Liver (tissue), 9 donors: Measurements from ENCODE around the gene CDC7. TPM values are rescaled to one million over a fixed set of nuclear protein-coding genes. Genes with fewer than 3 reads are reported as not detected.
A peak's percentile ranks its signal among the peaks of the same experiment; 100 is the strongest.

Source experiments
- DNase-seq: peaks from one replicate; pipeline ENCODE4 v3.0.0-alpha.2; 2017; ENCODE audit warnings: low spot score
- H3K27ac ChIP-seq, 2 donors: one replicate each; pipeline ENCODE4 v1.7.0; 2013; ENCODE audit warnings: inconsistent platforms in 2 of 2, low read length in 2 of 2, control low read depth in 1 of 2, low read depth in 1 of 2, mild to moderate bottlenecking in 1 of 2
- H3K27me3 ChIP-seq, 4 donors: one replicate each; pipeline versions ENCODE4 v1.6.1 to v1.7.0; 2013; ENCODE audit warnings: low read length in 3 of 4, inconsistent platforms in 1 of 4, mild to moderate bottlenecking in 1 of 4, moderate library complexity in 1 of 4; ENCODE audit not compliant: control insufficient read depth in 4 of 4, insufficient read depth in 4 of 4
- H3K36me3 ChIP-seq, 4 donors: one replicate each; pipeline versions ENCODE4 v1.6.1 to v1.7.0; 2013; ENCODE audit warnings: low read length in 3 of 4, mild to moderate bottlenecking in 3 of 4, low read depth in 1 of 4, moderate library complexity in 1 of 4; ENCODE audit not compliant: control insufficient read depth in 4 of 4, insufficient read depth in 3 of 4
- H3K4me1 ChIP-seq, 4 donors: one replicate each; pipeline versions ENCODE4 v1.6.1 to v1.7.0; 2013; ENCODE audit warnings: low read length in 3 of 4, mild to moderate bottlenecking in 3 of 4, moderate library complexity in 1 of 4; ENCODE audit not compliant: control insufficient read depth in 4 of 4, insufficient read depth in 4 of 4
- H3K4me3 ChIP-seq, 3 donors: one replicate each; pipeline versions ENCODE4 v1.6.1 to v1.7.0; 2013; ENCODE audit warnings: low read length in 3 of 3, control low read depth in 1 of 3, low read depth in 1 of 3, mild to moderate bottlenecking in 1 of 3
- H3K9ac ChIP-seq, 2 donors: one replicate each; pipeline ENCODE4 v1.7.0; 2013; ENCODE audit warnings: low read length in 2 of 2, mild to moderate bottlenecking in 2 of 2, moderate library complexity in 2 of 2, control low read depth in 1 of 2, low read depth in 1 of 2
- H3K9me3 ChIP-seq, 4 donors: one replicate each; pipeline versions ENCODE4 v1.6.1 to v1.7.0; 2013; ENCODE audit warnings: low read length in 3 of 4; ENCODE audit not compliant: control insufficient read depth in 4 of 4
- ATF3 ChIP-seq: IDR thresholded peaks from 2 replicates; pipeline ENCODE4 v1.6.1; 2016; ENCODE audit warnings: antibody characterized with exemption
- CTCF ChIP-seq: fragments of 150-350 bp; IDR thresholded peaks from 2 replicates; pipeline ENCODE4 v1.5.1; 2017; ENCODE audit warnings: improper control_type of control experiment, low read depth, low read length; ENCODE audit not compliant: missing input control
- EGR1 ChIP-seq, 2 donors: IDR thresholded peaks; 2 replicates each; pipeline ENCODE4 v1.6.1; 2016 to 2018; ENCODE audit warnings: antibody characterized with exemption in 2 of 2, low read depth in 2 of 2
- FOXA1 ChIP-seq: IDR thresholded peaks from 2 replicates; pipeline ENCODE4 v1.6.1; 2016; ENCODE audit warnings: antibody characterized with exemption
- FOXA2 ChIP-seq: IDR thresholded peaks from 2 replicates; pipeline ENCODE4 v1.6.1; 2016; ENCODE audit warnings: antibody characterized with exemption
- GABPA ChIP-seq, 2 donors: IDR thresholded peaks in 1 of 2; conservative IDR thresholded peaks in 1 of 2; 2 replicates each; pipeline ENCODE4 v1.6.1; 2016; ENCODE audit warnings: antibody characterized with exemption in 2 of 2, mild to moderate bottlenecking in 1 of 2, moderate library complexity in 1 of 2
- HNF4A ChIP-seq, 2 donors: conservative IDR thresholded peaks; 2 replicates each; pipeline ENCODE4 v1.6.1; 2016; ENCODE audit warnings: antibody characterized with exemption in 2 of 2, mild to moderate bottlenecking in 2 of 2
- HNF4G ChIP-seq: IDR thresholded peaks from 2 replicates; pipeline ENCODE4 v1.6.1; 2016; ENCODE audit warnings: antibody characterized with exemption
- JUND ChIP-seq, 2 donors: IDR thresholded peaks; 2 replicates each; pipeline ENCODE4 v1.6.1; 2016; ENCODE audit warnings: antibody characterized with exemption in 2 of 2
- NR2F2 ChIP-seq: IDR thresholded peaks from 2 replicates; pipeline ENCODE4 v1.6.1; 2016; ENCODE audit warnings: antibody characterized with exemption
- RAD21 ChIP-seq, 2 donors: IDR thresholded peaks; 2 replicates each; pipeline ENCODE4 v1.6.1; 2016; ENCODE audit warnings: antibody characterized with exemption in 2 of 2, mild to moderate bottlenecking in 2 of 2
- RXRA ChIP-seq, 2 donors: IDR thresholded peaks; 2 replicates each; pipeline ENCODE4 v1.6.1; 2017 to 2018; ENCODE audit warnings: antibody characterized with exemption in 2 of 2, mild to moderate bottlenecking in 1 of 2
- SP1 ChIP-seq: IDR thresholded peaks from 2 replicates; pipeline ENCODE4 v1.6.1; 2018; ENCODE audit warnings: antibody characterized with exemption, mild to moderate bottlenecking
- TAF1 ChIP-seq: conservative IDR thresholded peaks from 2 replicates; pipeline ENCODE4 v1.6.1; 2016; ENCODE audit warnings: antibody characterized with exemption, mild to moderate bottlenecking
- YY1 ChIP-seq: IDR thresholded peaks from 2 replicates; pipeline ENCODE4 v1.6.1; 2016; ENCODE audit warnings: antibody characterized with exemption, mild to moderate bottlenecking
- ZBTB33 ChIP-seq: IDR thresholded peaks from 2 replicates; pipeline ENCODE4 v1.6.1; 2016; ENCODE audit warnings: antibody characterized with exemption
- WGBS: extraction: QIAGEN DNeasy Blood & Tissue Kit; methylation state at CpG from one replicate; pipeline ENCODE4 v1.1.7; 2013; 5-methylcytosine and 5-hydroxymethylcytosine counted together
- polyA plus RNA-seq, 2 donors: library from polyadenylated mRNA; stranded (reverse) in 1 of 2; unstranded in 1 of 2; fragments of 200-250 nt in 1 of 2; fragments of >200 nt in 1 of 2; fragmentation: Nextera tagmentation in 1 of 2; extraction: Ambion mirVana in 1 of 2; gene quantifications; one replicate each; pipeline versions ENCODE4 v1.2.1 to v1.2.3, GENCODE V29; 2013 to 2015
- total RNA-seq, 2 donors: library from RNA; depleted of rRNA; stranded (reverse); fragments of >200 nt; gene quantifications; one replicate each; pipeline ENCODE4 v1.2.3, GENCODE V29; 2014
- TF ChIP-seq, protein P1 (sequence below): IDR thresholded peaks from 2 replicates; pipeline ENCODE4 v1.6.1; 2016; ENCODE audit warnings: antibody characterized with exemption, mild to moderate bottlenecking
- TF ChIP-seq, protein P2 (sequence below): IDR thresholded peaks from 2 replicates; pipeline ENCODE4 v1.6.1; 2016; ENCODE audit warnings: antibody characterized with exemption
- donor health status: healthy.
- donor health status: healthy.
- donor health status: healthy.
- donor health status: healthy.
- donor health status: healthy.

The CDC7 gene
- total and polyA plus RNA-seq, 4 donors, result 0.43 to 15.0 (median 0.61) TPM

- TF ChIP-seq CTCF (no peak), NR2F2 (peak; percentile 44)
- no peaks in the 10 kb centered on the region for H3K27me3 ChIP-seq
- DNase-seq, result no peak
- no peak overlapping the region for H3K4me3 ChIP-seq
- no peaks in the 10 kb centered on the region for H3K9me3 ChIP-seq
- H3K36me3 ChIP-seq, result no peaks in the 10 kb centered on the region
- 59% methylated on average over 2 of the region's 2 CpGs for WGBS
- no peak overlapping the region for H3K27ac ChIP-seq
- no peaks in the 10 kb centered on the region for H3K4me1 ChIP-seq
- H3K9ac ChIP-seq, result no peak overlapping the region
Measured at GRCh38 chr1:91476533-91477217, 24.0 kb upstream of the CDC7 start.

DNA sequence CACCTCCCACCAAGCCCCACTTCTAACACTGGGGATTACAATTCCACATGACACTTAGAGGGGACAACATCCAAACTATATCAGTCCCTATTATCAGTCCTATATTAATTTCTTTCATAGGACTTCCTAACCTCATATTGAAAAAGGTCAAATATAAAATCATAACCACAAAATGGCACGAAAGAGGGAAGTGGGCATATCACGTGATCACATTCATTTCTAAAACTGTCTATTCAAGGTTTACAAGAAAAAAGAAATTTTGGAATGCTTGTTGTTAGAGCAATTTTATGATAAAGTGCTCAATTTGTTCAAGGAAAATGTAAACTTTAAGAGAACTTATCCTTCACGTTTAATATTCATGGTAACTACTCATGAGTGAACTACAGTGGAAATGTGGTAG lies 13.2 kb upstream of the CDC7 start:
- Histone ChIP-seq H3K27me3 (peaks cover 0 to 3% (median 0%) of the 10 kb centered on the region in 4 donors), H3K4me3 (no peak overlapping the region), H3K4me1 (no peaks in the 10 kb centered on the region), H3K9me3 (peaks cover 0 to 2% (median under 1%) of the 10 kb centered on the region in 4 donors), H3K36me3 (no peaks in the 10 kb centered on the region), H3K9ac (no peak overlapping the region), H3K27ac (no peak overlapping the region)
- no peak for DNase-seq
- WGBS, result 69% methylated on average over 3 of the region's 3 CpGs
- TF ChIP-seq TAF1, result no peak
- TF ChIP-seq, protein P1, sequence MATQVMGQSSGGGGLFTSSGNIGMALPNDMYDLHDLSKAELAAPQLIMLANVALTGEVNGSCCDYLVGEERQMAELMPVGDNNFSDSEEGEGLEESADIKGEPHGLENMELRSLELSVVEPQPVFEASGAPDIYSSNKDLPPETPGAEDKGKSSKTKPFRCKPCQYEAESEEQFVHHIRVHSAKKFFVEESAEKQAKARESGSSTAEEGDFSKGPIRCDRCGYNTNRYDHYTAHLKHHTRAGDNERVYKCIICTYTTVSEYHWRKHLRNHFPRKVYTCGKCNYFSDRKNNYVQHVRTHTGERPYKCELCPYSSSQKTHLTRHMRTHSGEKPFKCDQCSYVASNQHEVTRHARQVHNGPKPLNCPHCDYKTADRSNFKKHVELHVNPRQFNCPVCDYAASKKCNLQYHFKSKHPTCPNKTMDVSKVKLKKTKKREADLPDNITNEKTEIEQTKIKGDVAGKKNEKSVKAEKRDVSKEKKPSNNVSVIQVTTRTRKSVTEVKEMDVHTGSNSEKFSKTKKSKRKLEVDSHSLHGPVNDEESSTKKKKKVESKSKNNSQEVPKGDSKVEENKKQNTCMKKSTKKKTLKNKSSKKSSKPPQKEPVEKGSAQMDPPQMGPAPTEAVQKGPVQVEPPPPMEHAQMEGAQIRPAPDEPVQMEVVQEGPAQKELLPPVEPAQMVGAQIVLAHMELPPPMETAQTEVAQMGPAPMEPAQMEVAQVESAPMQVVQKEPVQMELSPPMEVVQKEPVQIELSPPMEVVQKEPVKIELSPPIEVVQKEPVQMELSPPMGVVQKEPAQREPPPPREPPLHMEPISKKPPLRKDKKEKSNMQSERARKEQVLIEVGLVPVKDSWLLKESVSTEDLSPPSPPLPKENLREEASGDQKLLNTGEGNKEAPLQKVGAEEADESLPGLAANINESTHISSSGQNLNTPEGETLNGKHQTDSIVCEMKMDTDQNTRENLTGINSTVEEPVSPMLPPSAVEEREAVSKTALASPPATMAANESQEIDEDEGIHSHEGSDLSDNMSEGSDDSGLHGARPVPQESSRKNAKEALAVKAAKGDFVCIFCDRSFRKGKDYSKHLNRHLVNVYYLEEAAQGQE, result no peak
- TF ChIP-seq FOXA1, result no peak

GRCh38 chr1:91490501-91490900 lies 10.2 kb upstream of the CDC7 start:
- H3K27me3 ChIP-seq, result peaks cover 0 to 3% (median 0%) of the 10 kb centered on the region in 4 donors
- no peaks in the 10 kb centered on the region for H3K4me1 ChIP-seq
- H3K27ac ChIP-seq, result no peak overlapping the region
- no peak overlapping the region for H3K4me3 ChIP-seq
- 76% methylated on average over 1 of the region's 1 CpG for WGBS
- no peak overlapping the region for H3K9ac ChIP-seq
- no peak for DNase-seq
- H3K36me3 ChIP-seq, result no peaks in the 10 kb centered on the region
- peaks cover 0 to 2% (median 0%) of the 10 kb centered on the region in 4 donors for H3K9me3 ChIP-seq
- no peak for TF ChIP-seq TAF1
- TF ChIP-seq HNF4G, result no peak
- no peak for TF ChIP-seq SP1
- TF ChIP-seq HNF4A (conservative IDR thresholded peaks at IDR 0.05), result no peak
- TF ChIP-seq CTCF, result no peak
- TF ChIP-seq, protein P2, sequence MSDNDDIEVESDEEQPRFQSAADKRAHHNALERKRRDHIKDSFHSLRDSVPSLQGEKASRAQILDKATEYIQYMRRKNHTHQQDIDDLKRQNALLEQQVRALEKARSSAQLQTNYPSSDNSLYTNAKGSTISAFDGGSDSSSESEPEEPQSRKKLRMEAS, result no peak
- TF ChIP-seq EGR1 (IDR thresholded peaks at IDR 0.05; ENCODE audit: low read depth in 2 of 2), result no peak
- no peak for TF ChIP-seq RXRA (IDR thresholded peaks at IDR 0.05)
- no peak for TF ChIP-seq ZBTB33
- no peak for TF ChIP-seq NR2F2
- TF ChIP-seq ATF3, result no peak
- no peak for TF ChIP-seq RAD21 (IDR thresholded peaks at IDR 0.05)
- no peak for TF ChIP-seq JUND (IDR thresholded peaks at IDR 0.05)
- TF ChIP-seq YY1, result no peak
- no peak for TF ChIP-seq FOXA1
- TF ChIP-seq GABPA (IDR thresholded peaks at IDR 0.05 in 1 of 2, conservative IDR thresholded peaks at IDR 0.05 in 1 of 2), result no peak
- no peak for TF ChIP-seq FOXA2
